Cardiac muscle cell (in vitro differentiated cells and primary cell): ENCODE data around the gene TAS2R40. TPM values are rescaled to one million over a fixed set of nuclear protein-coding genes. Genes with fewer than 3 reads are reported as not detected.
"Not testable (repeated sequence)": the region's sequence is repeated elsewhere in the genome, so short reads cannot be mapped to it uniquely, and the experiment has no call there.

ENCODE experiments used
- DNase-seq, 2 donors: peaks; one replicate each; pipeline versions ENCODE4 v3.0.0 to v3.0.0-alpha.2; 2010 to 2017; ENCODE audit warnings: low read depth in 1 of 2, low spot score in 1 of 2
- H3K27ac ChIP-seq: fragments of 200-600 bp; sonication (generic); 2 replicates; pipeline ENCODE4 v1.5.1; 2016
- H3K27me3 ChIP-seq: fragments of 200-600 bp; sonication (generic); 2 replicates; pipeline ENCODE4 v1.6.0; 2016; ENCODE audit warnings: control low read depth
- H3K36me3 ChIP-seq: fragments of 200-600 bp; sonication (generic); 2 replicates; pipeline ENCODE4 v1.5.1; 2016; ENCODE audit warnings: control low read depth
- H3K4me1 ChIP-seq: fragments of 200-600 bp; sonication (generic); 2 replicates; pipeline ENCODE4 v1.8.1; 2017; ENCODE audit warnings: low read depth, mild to moderate bottlenecking, mixed run types
- H3K4me3 ChIP-seq: fragments of 200-600 bp; sonication (generic); 2 replicates; pipeline ENCODE4 v1.5.1; 2016; ENCODE audit warnings: mild to moderate bottlenecking
- H3K9me3 ChIP-seq: fragments of 200-600 bp; sonication (generic); 2 replicates; pipeline ENCODE4 v1.5.1; 2017; ENCODE audit warnings: low read depth, mild to moderate bottlenecking, control low read depth
- polyA plus RNA-seq: library from polyadenylated mRNA; unstranded; fragments of >200 nt; fragmentation: Nextera tagmentation; extraction: Ambion mirVana; gene quantifications from 2 replicates; pipeline ENCODE4 v1.2.1, GENCODE V29; 2016
- total RNA-seq: library from RNA; depleted of rRNA; stranded (reverse); fragments of >200 nt; gene quantifications from 2 replicates; pipeline ENCODE4 v1.2.3, GENCODE V29; 2016
- TF ChIP-seq, protein P1 (sequence below): IDR thresholded peaks from 2 replicates; pipeline ENCODE4 v1.5.1; 2012; ENCODE audit warnings: low read depth, mild to moderate bottlenecking, low read length

The TAS2R40 gene
- total and polyA plus RNA-seq, 2 experiments from 2014 or later: not detected

DNA sequence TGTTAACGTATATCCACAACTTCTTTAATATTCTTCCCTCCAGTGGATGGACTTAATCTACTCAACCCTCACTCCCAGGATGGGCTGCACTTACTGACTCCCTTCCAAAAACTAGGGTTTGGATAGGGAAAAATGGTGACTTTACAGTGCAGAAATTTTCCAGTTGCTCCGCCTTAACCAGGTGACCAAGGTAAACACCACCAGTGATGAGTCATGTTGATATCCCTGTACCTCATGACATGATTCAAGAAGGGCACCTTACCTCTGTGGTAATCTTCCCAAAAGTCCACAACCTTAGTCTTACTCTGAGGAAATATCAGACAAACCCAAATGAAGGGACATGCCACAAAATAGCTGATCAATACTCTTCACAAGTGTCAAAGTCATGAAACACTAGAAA is 37.9 kb downstream of the TAS2R40 start:
- TF ChIP-seq, protein P1, sequence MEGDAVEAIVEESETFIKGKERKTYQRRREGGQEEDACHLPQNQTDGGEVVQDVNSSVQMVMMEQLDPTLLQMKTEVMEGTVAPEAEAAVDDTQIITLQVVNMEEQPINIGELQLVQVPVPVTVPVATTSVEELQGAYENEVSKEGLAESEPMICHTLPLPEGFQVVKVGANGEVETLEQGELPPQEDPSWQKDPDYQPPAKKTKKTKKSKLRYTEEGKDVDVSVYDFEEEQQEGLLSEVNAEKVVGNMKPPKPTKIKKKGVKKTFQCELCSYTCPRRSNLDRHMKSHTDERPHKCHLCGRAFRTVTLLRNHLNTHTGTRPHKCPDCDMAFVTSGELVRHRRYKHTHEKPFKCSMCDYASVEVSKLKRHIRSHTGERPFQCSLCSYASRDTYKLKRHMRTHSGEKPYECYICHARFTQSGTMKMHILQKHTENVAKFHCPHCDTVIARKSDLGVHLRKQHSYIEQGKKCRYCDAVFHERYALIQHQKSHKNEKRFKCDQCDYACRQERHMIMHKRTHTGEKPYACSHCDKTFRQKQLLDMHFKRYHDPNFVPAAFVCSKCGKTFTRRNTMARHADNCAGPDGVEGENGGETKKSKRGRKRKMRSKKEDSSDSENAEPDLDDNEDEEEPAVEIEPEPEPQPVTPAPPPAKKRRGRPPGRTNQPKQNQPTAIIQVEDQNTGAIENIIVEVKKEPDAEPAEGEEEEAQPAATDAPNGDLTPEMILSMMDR: no peak
- no peaks in the 10 kb centered on the region for H3K36me3 ChIP-seq
- no peaks in the 10 kb centered on the region for H3K27me3 ChIP-seq
- no peak for DNase-seq
- peaks cover 11% of the 10 kb centered on the region for H3K4me1 ChIP-seq
- no peaks in the 10 kb centered on the region for H3K9me3 ChIP-seq
- H3K4me3 ChIP-seq: no peak overlapping the region
- H3K27ac ChIP-seq: no peak overlapping the region

DNA sequence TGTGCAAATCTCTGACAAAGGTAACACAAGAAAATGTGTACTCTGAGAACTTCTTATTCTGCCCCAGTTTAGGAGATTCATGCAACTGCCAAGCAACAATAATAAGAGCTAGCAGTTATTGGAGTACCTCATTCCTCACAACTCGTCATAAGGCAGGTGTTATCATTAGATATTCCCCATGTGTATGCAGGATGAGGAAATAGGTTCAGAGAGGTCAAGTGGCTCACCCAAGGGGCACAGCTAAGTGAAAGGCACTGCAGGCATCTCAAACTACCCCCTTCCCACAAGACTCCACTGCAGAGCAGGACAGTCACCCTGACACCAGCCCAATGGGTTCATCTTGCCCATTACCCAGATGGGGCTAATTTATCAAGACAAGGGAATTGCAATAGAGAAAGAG is 40.1 kb downstream of the TAS2R40 start:
- DNase-seq: no peak

DNA sequence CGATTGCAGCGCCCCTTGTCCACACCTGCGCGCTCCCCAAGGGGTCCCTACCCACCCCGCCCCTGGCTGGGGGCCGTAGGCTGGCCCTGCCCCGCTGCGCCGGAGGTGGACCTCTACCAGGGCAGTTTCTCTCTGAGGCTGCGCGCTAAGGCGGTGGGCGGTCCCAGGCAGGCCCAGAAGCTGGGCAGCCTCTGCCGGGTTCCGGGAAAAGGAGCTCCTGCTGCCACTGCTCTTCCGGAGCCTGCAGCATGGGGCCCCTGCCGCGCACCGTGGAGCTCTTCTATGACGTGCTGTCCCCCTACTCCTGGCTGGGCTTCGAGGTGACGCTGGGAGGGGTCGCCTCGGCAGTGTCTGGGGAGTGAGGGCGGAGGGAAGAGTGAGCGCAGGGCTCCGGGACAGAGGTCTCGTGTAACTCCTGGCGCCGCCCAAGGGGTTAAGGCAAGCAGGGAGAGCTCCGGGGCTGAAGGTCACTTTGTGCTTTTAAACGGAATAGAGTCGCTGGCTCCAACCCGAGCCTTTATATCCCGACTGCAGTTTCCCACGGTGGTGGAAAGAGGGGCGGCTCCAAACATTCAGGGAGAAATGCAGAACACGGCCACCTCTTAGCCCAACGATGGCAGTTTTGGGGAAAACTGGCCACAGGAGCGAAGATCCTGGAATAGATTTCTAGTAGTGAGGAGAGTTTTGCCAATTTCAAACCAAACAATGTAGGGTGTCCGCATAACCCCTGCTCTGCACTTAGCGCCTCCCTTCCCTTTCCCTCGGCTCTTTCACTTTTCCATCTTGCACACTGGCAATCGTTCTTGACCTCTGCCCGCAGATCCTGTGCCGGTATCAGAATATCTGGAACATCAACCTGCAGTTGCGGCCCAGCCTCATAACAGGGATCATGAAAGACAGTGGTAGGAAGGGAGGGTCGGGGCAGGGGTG is 41.7 kb downstream of the TAS2R40 start, which contains the start of gene GSTK1:
Gene GSTK1, plus strand, starts transcription at position 176 of the 930 bp plus-strand sequence. Its CDS starts 73 bp downstream, at position 249.
- H3K4me3 ChIP-seq: peak within 1 kb of the TSS; percentile 53
- H3K4me1 ChIP-seq: peaks cover 11% of the 10 kb centered on the region
- TF ChIP-seq, protein P1: no peak
- H3K27ac ChIP-seq: peak within 1 kb of the TSS; percentile 86
- DNase-seq: peak; percentile 73 to 86
- H3K27me3 ChIP-seq: no peaks in the 10 kb centered on the region
- H3K9me3 ChIP-seq: no peaks in the 10 kb centered on the region
- H3K36me3 ChIP-seq: peaks cover 10% of the 10 kb centered on the region

More for the DNA sequence above, 40.1 kb downstream of the TAS2R40 start:
- Histone ChIP-seq H3K27me3 (no peaks in the 10 kb centered on the region), H3K36me3 (peaks cover under 1% of the 10 kb centered on the region), H3K4me3 (no peak overlapping the region), H3K27ac (no peak overlapping the region), H3K9me3 (no peaks in the 10 kb centered on the region), H3K4me1 (peaks cover 11% of the 10 kb centered on the region)
- TF ChIP-seq, protein P1: no peak

DNA sequence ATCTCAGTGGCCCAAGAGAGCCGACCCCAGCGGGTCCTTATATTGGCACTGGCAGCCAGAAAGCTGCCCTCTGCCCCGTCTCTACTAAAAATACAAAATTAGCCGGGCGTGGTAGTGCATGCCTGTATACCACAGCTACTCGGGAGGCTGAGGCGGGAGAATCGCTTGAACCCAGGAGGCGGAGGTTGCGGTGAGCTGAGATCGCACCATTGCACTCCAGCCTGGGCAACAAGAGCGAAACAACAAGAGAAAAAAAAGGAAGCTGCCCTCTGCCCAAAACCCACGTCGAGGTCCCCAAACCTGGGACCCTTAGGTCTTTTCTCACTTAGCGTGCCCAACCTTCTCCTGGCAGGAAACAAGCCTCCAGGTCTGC is 42.3 kb downstream of the TAS2R40 start:
- Histone ChIP-seq H3K4me3 (peak overlapping the region; percentile 53), H3K27ac (peak overlapping the region; percentile 86)
- H3K4me1 ChIP-seq, H3K36me3 ChIP-seq, DNase-seq, H3K27me3 ChIP-seq, H3K9me3 ChIP-seq: not testable (repeated sequence)

DNA sequence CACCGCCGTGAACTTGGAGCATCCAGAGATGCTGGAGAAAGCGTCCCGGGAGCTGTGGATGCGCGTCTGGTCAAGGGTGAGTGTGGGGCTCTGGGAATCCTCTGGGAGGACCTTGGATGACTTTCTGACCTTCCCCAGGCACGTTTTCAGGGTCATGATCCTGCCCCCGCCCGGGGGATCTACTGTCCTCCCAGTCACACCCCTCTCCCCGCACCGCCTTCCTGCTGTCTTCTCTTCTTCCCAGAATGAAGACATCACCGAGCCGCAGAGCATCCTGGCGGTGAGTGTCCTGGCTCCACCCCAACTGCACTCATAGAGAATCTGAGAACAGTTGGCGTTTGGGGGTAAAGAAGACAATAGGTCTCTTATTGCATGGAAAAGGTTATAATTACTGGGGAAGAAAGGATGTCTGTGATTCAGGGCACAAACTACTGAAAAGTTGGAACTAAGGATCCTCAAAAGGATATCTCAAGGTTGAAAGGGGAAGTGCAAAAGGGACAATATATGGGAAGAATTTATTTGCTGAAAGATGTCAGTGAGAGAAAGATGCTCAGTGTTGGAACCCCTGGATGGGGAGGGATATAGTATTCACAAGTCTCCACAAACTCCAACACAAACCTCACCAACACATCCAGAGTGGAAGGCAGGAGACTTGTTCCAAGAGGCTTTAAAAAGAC is 43.3 kb downstream of the TAS2R40 start:
- H3K27me3 ChIP-seq: no peaks in the 10 kb centered on the region
- H3K27ac ChIP-seq: no peak overlapping the region
- peaks cover 14% of the 10 kb centered on the region for H3K36me3 ChIP-seq
- no peaks in the 10 kb centered on the region for H3K9me3 ChIP-seq
- no peak for DNase-seq
- TF ChIP-seq, protein P1: no peak
- H3K4me3 ChIP-seq: no peak overlapping the region
- H3K4me1 ChIP-seq: peaks cover 9% of the 10 kb centered on the region

DNA sequence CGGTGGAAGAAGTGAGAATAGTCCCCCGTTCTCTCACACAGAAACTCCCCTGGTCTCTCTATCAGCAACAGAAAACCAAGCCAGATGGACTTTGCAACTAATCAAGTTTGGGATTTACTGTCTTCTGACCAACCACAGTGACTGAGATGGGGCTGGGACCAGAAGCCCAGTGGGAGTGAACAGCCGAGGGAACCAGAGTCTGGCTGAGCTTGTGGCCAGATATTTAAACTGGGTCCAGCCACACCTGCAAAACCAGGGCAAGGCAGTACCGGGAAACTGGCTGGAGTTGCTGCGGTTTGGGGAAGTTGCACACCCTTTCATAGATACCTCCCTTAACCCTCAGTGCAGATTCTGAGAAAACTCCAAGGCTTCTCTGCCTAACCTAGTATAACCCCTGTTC is 47.4 kb downstream of the TAS2R40 start:
- TF ChIP-seq, protein P1: no peak
- Histone ChIP-seq H3K36me3 (peaks cover 14% of the 10 kb centered on the region), H3K27me3 (no peaks in the 10 kb centered on the region), H3K9me3 (no peaks in the 10 kb centered on the region), H3K27ac (no peak overlapping the region), H3K4me1 (peaks cover 5% of the 10 kb centered on the region), H3K4me3 (no peak overlapping the region)
- no peak for DNase-seq
